GM18861 (cell line): ENCODE measurements around the gene GLP2R.
A peak's percentile ranks its signal among the peaks of the same experiment; 100 is the strongest.
"Not testable (repeated sequence)": the region's sequence is repeated elsewhere in the genome, so short reads cannot be mapped to it uniquely, and the experiment has no call there.

Experiments used
- ATAC-seq: cut with Tn5 transposase; IDR thresholded peaks from one replicate; pipeline ENCODE4 v1.9.1; 2021; ENCODE audit not compliant: unreplicated experiment

Gene GLP2R

DNA sequence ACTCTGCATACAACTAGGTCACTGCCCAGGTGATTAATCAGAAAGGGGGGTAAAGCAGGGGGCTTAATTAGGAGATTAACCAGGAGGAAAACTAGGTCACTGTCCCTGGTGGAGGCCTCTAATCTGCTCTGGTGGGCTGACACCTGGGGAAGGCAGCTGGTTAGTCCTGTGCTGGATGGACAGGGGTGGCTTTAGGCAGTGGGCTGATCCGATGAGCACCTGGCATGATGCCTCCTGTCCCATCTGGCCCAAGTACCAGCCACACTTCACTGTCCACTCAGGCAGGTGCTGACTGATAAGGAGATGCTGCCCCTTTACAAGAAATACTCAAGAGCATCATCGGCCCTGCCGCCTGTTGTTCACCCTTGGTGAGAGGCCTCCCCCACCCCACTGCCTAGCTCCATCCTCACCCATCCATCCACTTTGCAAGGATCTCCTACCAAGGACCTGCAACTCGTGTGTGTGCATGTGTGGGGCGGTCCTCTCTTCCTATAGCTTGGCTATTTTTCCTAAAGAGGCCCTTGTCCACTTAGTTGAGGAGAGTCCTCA is 93.2 kb downstream of the GLP2R start:
- no peak for ATAC-seq

DNA sequence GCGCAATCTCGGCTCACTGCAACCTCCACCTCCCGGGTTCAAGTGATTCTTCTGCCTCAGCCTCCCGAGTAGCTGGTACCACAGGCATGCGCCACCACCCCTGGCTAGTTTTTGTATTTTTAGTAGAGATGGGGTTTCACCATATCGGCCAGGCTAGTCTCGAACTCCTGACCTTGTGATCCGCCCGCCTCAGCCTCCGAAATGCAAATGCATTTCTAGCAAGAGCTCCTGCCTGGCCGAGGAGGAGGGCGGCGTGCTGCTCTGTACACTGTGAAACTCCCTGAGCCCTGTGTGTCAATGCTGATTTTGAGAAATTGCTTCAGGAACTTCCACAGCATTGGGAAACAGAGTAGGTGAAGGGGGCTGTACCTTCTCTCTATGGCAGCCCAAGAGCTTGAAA is 95.5 kb downstream of the GLP2R start:
- not testable (repeated sequence) for ATAC-seq

DNA sequence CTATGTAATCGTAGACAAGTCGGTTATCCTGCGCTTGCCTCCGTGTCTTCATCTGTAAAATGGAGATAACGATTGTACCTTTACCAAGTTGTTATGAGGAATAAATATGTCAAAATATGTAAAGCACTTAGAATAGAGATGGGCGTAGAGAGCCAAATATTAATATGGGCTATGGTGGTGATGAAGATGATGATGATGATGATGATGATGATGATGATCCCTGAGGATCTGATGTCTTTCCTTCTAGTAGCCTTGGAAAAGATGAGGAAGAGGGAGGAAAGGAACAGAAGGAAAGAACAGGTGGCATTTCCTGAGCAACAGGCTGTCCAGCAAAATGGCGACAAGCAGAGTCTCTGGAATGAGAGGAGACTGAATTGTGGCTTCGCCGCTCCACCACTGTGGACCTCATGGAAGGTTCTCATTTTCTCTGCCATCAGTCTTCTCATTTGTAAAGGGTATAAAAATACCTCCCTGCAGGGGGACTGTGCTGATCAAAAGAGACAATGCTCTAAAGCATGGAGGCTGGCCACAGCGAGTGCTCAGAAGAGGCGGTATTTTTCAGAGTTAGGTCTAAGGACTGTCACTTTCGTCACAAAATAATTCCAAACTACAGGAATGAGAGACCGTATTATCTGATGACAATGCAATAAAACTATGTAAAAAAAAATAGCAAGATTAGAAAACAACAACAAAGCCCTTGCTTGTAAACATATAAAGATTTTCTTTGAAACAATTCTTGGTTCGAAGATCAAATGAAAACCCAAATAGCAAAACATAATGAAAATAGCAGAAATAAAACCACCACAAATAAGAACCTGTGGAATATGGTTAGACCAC is 96.5 kb downstream of the GLP2R start:
- ATAC-seq, result no peak

DNA sequence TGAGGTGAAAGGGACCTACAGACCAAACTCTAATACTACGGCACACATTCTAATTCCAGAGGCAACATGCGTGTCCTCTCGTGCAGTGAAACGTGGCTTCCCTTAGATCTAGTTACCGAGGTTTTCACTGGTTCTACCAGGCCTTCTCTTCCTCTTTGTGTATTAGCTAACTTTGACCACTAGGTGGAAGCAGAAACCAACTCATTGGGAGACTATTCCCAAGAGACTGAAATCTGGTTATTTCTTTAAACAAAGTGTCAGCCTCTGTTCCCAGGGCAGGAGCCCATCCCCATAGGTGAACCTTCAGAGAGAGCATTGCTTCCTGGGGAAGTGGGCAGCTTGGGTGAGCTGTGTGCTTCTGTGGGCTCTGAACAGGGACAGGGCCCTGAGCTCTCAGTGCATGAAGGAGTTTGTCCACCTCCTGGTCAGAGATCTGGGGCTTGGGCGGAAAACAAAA is 99.0 kb downstream of the GLP2R start:
- ATAC-seq, result peak; percentile 67

- ATAC-seq, result no peak
Measured at GRCh38 chr17:9925457-9925856, 99.7 kb downstream of the GLP2R start.

DNA sequence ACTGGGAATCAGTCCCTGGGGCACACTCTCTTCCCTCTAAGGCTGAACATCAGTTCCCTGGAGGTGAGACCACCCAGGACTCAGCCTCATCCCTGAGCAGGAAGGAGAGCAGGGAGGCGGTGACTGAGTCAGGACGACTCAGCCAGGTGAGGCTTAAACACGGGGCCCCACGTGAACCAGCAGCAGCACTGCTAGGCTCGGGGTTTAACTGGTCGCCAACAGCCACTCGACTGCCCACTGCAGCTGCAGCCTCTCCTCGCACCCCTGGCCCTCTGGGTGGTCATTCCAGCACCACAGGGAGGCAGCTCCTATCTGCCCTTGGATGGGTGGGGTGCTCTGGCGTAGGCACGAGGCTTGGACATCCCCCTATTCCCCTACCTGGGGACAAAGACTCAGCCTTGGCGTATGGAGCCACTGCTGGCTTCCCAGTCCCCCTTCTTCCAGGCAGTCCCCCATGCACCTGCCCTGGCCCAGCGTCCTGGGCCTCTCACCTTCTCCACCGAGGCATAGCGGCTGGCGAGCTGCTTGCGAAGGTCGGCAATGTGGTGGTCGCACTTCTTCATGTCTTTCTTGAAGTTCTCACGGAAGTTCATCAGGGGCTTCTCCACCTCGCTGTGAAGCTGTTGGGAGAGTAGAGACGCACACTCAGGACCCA is 100.6 kb downstream of the GLP2R start:
- ATAC-seq, result no peak

- no peak for ATAC-seq
Measured at GRCh38 chr17:9928601-9929333, 103.0 kb downstream of the GLP2R start.

GRCh38 chr17:9929871-9930270 is 104.1 kb downstream of the GLP2R start:
- ATAC-seq, result no peak

DNA sequence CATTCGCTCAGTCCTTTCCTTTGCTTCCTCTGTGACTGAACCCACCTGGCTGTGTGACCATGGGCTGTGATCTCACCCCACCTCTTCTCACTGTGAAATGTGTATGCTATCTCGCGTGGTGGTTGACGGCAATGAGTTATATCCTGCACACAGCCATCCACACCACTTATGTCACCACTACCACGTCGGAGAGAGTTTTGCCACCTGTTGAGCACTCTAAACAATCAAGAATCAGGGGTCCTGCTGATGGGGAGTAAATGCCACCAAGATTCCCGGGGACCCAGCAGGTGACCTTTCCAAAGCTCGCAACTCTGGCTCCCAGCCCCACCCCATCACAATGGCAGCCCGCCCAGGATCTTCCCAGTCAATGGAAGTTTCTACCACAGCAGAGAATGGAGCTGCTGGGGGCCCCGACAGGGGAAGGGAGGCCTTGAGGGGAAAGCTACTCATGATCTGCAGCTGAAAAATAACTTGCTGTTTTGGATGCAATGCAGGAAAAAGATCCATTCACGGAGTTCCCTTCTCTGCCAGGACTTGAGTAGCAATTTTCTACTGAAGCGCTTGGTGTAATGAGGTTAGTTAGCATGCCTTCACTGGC is 105.5 kb downstream of the GLP2R start:
- no peak for ATAC-seq

DNA sequence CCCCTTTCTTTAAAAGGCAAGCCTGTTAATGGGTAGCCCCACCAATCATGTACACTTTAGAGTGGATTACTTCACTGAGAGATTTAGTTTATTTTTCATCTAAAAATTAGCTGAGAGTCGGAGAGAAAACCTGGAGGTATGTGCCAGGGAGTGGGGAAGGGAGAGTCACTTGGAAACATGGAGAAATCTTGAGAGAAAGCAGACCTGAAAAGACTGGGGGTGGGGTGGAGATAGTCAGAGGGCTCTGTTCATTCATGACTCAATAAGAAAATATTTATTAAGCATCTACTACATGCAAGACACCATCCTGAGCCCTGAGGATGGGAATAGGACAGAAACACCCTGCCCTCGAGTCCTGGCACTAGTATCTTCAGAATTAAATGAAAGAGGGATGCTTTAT is 106.8 kb downstream of the GLP2R start:
- no peak for ATAC-seq

GRCh38 chr17:9934331-9934730 is 108.6 kb downstream of the GLP2R start:
- no peak for ATAC-seq

DNA sequence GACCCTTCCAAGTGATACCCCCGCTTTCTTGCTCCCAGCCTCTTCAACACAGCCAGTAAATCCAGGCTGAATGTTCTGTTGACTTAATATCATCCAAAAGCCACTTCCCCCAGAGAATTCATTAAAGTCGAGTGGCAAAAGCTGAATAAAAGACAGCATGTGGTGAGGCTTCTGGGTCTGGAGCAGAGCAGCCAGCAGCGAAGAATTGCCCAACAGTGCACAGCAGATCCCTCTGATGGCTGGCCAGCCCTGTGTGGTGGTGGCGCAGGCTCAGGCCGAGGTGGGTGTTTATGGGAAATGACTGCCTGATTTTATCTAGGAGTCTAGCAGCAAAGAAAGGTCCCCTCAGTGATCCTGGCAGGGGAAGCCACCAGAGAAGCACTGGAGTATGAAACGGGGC is 109.7 kb downstream of the GLP2R start:
- no peak for ATAC-seq

DNA sequence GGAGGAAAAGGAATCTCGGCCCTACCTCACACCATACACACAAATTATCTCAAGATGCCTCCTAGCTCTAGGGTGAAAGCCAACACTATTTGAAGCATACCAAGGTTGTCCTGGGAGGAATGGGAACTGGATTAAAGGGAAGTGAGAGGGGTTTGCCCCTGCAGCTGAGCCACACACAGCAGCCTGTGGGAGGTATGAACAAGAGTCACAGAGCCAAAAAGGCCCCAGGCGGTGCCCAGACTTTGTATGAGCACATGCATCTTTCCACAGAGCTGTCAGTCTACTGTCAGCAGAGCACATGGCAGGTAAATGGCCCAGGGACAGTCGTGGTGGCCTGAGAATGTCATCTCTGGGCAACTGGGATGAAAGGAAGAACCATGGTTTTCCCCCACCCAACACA is 110.4 kb downstream of the GLP2R start:
- no peak for ATAC-seq

DNA sequence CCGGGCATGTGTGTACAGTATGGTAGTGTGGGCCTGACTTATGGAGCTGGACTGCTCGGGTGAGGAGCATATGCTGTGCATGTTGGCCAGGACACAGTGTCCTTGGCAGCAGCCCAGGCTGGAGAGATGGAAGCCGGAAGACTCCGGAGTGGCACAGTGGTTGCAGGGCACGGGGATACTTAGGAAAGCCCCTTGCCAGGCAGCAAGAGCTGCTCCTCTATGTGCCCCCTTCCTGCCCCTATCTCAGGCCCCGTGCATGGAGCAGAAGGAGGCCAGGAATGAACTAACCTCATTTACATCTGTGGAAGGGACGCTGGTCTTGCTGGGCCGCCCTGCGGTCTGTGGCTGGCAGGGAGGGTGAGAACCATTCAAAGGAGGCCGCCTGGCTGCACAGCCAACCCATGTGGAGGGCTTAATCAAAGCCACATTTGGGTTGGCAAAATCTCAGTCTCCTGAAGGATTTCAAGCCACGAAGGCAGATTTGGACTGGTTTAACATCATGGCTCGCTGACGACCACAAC is 111.6 kb downstream of the GLP2R start:
- no peak for ATAC-seq

GRCh38 chr17:9937901-9938300 is 112.2 kb downstream of the GLP2R start:
- ATAC-seq, result no peak

DNA sequence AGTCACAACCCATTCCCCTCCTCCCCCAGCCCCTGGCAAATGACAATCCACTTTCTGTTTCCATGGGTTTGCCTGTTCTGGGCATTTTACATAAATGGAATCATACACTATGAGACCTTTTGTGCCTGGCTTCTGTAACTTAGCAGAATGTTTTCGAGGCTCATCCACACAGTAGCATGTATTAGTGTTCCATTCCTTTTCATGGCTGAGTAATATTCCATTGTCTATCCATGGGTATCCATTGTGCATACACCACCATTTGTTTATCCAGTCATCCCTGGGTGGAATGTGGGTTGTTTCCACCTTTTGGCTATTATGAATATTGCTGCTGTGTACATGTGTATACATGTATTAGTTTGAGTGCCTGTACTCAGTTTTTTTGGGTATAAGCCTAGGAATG is 113.0 kb downstream of the GLP2R start:
- no peak for ATAC-seq

DNA sequence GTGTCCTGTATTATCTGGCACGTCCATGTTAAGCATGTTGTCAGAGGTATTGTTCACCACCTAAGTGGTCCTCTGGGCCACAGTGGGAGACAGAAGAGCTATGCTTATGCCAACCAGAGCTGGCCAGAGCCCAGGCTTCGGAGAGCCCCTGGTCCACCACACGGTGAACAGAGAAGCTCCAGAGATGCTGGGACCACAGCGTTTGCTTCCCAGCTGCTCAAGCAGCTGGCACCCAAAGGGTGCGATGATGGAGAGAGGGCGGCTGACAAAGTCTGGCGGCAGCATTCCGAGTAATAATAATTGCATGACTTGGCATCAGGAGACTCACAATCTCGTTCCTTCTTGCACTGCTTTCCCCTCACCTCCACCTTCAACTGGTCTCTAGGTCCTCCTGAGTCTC is 115.1 kb downstream of the GLP2R start:
- no peak for ATAC-seq

GRCh38 chr17:9941305-9941704 is 115.6 kb downstream of the GLP2R start:
- ATAC-seq, result no peak
